C4-2B (cell line): ENCODE results near the gene KIRREL2.

Experiments used
- H3K27ac ChIP-seq: fragments of 450-650 bp; 2 replicates; pipeline ENCODE4 v1.5.1; 2017
- CTCF ChIP-seq: fragments of 450-650 bp; conservative IDR thresholded peaks from 2 replicates; pipeline ENCODE4 v1.5.1; 2017; ENCODE audit warnings: mild to moderate bottlenecking
- ZFX ChIP-seq: fragments of 450-650 bp; IDR thresholded peaks from 2 replicates; pipeline ENCODE4 v1.6.1; 2017

The KIRREL2 gene

DNA sequence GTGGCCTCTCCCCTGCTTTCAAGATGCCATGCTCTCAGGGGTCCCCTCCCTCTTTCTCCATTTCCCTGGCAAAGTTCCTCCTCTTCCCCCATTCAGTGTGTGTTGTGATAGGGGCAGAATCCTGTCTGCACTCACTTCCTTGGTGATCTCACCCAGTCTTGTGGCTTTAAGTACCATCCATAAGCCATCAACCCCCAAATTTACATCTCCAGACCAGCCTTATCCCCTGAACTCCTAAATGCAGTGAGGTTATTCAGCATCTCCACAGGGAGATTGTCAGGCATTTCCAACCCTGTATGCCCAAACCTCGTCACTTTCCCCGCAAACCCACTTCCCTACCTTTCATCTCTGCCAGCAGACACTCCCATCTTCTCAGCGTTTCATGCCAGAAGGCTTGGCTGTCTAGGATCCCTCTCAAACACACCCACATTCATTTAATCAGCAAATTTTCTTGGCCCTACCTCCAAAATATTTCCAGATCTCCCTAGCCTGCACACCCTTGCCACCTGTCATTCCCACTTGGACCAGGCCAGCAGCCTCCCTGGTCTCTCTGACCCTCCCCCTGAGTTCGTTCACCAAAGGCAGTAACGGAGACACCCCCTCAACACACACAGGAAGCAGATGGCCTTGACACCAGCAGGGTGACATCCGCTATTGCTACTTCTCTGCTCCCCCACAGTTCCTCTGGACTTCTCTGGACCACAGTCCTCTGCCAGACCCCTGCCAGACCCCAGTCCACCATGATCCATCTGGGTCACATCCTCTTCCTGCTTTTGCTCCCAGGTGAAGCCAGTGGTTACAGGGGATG is 45.3 kb downstream of the KIRREL2 start, which contains the start of gene HCST:
TSS of gene HCST (plus strand) at position 676 of the 808 bp plus-strand sequence. CDS start at position 741, 65 bp downstream.
- no peak for TF ChIP-seq ZFX
- no peak for TF ChIP-seq CTCF
- peak within 1 kb of the TSS; percentile 25 for H3K27ac ChIP-seq

- H3K27ac ChIP-seq = peak overlapping the region; percentile 25
- no peak for TF ChIP-seq ZFX
Measured at GRCh38 chr19:35902870-35903475, 46.3 kb downstream of the KIRREL2 start.

DNA sequence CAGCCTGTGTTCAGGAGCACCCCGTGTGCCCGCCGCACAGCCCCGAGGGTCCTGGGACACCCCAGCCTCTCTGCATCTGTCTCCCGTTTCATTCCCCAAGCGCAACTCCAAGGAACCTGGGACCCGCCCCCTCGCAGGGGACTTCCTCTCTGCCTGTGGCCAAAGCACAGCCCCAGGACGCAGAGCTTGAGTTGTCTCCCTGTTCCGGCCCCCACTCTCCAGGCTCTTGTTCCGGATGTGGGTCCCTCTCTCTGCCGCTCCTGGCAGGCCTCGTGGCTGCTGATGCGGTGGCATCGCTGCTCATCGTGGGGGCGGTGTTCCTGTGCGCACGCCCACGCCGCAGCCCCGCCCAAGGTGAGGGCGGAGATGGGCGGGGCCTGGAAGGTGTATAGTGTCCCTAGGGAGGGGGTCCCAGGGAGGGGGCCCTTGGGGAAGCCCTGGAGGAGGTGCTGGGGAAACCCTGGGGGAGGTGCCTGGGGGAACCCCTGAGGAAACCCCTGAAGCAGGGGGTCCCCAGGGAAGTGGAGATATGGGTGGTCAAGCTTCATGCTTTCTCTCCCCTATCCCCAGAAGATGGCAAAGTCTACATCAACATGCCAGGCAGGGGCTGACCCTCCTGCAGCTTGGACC is 47.0 kb downstream of the KIRREL2 start:
- H3K27ac ChIP-seq = peak overlapping the region; percentile 25
- TF ChIP-seq CTCF (no peak), ZFX (no peak)

DNA sequence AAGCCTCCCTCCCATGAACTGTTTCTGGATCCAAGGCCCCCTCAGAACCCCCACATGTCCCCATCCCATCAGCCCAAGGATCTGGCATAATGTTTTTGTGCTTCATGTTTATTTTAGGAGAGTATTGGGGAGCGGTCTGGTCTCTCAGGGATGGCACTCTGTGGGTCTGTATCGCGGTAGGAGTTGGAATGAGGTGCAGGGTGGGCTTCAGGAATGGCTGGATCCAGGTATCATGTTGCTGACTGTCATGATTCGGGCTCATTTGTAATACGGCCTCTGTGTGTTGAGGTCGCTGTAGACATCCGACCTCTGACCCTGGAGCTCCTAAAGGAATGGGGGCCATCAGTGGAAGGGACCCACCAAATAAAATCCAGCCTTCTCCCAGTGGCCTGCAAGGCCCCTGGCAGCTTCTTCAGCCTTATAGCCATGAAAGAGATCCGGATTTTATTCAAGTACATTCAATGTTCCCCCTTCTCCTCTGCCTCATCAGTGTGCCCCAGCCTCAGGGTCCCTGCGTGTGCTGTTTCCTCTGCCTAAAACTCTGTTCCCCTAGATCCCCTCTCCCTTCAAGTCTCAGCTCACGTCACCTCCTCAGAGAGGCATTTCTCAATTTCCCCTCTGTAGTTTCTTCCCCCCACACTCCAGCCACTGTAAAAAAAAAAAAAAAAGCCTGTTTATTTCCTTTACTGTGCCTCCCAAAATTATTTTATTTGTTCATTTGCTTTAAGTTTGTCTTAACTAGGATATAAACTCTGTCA is 47.8 kb downstream of the KIRREL2 start:
- TF ChIP-seq ZFX (no peak), CTCF (no peak)
- H3K27ac ChIP-seq = no peak overlapping the region

DNA sequence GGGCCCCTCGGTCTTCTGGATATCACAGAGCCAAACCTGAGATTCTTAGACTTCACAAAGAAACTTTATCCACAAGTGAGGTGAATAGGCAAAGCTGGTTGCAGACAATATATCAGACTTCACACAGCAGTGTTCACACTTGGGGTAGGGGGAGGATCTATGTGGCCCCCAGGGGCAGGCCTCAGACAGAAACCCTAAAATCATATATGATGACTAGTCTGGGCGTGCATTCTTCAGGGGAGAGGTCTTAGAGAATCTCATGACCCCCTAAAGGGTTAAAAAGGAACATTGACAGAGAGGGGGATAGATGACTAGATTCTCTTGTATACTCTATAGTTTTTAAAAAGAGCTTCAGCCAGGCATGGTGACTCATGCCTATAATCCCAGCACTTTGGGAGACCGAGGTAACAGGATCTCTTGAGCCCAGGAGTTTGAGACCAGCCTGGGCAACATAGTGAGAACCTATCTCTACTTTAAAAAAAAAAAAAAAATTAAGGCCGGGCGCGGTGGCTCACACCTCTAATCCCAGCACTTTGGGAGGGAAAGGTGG is 48.5 kb downstream of the KIRREL2 start:
- no peak overlapping the region for H3K27ac ChIP-seq
- TF ChIP-seq ZFX = no peak
- TF ChIP-seq CTCF = no peak

DNA sequence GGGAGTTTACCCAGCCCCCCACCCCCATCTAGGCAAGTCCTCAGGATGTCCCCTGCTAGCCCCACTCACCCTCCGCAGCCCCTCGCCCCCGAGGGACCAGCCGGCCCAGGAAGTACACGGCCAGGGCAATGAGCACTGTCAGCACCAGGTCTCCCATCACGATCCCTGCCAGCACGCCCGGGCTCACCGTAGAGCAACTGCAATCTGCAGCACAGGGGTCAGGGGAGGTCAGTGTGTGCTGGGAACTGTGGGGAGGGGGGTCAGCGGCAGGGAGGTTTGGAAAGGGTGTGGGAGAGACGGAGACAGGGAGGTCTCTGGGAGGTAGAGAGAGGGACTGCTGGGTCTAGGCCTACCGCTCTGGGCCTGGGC is 50.6 kb downstream of the KIRREL2 start:
- TF ChIP-seq CTCF (no peak), ZFX (no peak)
- H3K27ac ChIP-seq = no peak overlapping the region

DNA sequence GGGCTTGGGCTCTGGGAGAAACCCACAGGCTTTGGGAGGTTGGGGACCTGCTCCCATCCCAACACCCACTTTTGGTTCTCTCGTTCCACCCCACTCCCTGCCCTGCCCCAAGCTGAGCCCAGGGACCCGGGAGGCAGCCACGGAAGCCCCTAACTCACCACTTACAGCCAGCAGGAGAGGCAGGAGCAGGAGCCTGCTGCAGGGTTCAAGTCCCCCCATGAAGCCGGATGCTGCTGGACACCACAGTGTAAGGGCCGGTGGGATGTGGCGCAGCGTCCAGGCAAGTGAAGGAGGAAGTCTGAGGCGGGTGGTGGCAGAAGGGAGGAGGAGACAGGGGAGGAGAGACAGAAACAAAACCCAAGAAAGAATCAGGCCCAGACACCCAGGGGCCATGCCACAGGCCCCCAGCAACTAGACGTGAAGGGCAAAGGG is 51.3 kb downstream of the KIRREL2 start, which contains the start of gene TYROBP:
TSS of gene TYROBP (minus strand) at position 286 of the 432 bp plus-strand sequence. CDS start at position 219, 67 bp downstream.
- TF ChIP-seq ZFX (no peak), CTCF (no peak)
- no peak within 1 kb of the TSS for H3K27ac ChIP-seq
